ENCODE measurements around the gene ZNF14. TPM values are rescaled to one million over a fixed set of nuclear protein-coding genes. Genes with fewer than 3 reads are reported as not detected.

Gene ZNF14
- total RNA-seq, 1 donor from 2014 or later: 8.5 TPM

Other genes with a start within 250 kb of the ZNF14 start
- gene TSSK6, start 217.6 kb downstream of the ZNF14 start, total RNA-seq: 3.1 and 3.6 TPM in 2 replicates
- gene NDUFA13, start 216.9 kb downstream of the ZNF14 start, total RNA-seq: 359 and 389 TPM in 2 replicates
- 11.7 and 11.8 TPM in 2 replicates for gene YJEFN3, start 204.2 kb downstream of the ZNF14 start, total RNA-seq
- gene CILP2, start 194.8 kb downstream of the ZNF14 start, total RNA-seq: 0.17 and 0.20 TPM in 2 replicates
- 68.2 and 72.1 TPM in 2 replicates for gene PBX4, start 114.4 kb downstream of the ZNF14 start, total RNA-seq
- 62.6 and 66.9 TPM in 2 replicates for gene LPAR2, start 104.9 kb downstream of the ZNF14 start, total RNA-seq
- 115 and 118 TPM in 2 replicates for gene GMIP, start 89.5 kb downstream of the ZNF14 start, total RNA-seq
- gene ATP13A1, start 69.4 kb downstream of the ZNF14 start, total RNA-seq: 105 and 110 TPM in 2 replicates
- 94.2 and 95.2 TPM in 2 replicates for gene ZNF101, start 64.3 kb downstream of the ZNF14 start, total RNA-seq
- gene ZNF506, start 88.6 kb upstream of the ZNF14 start, total RNA-seq: 17.2 and 22.5 TPM in 2 replicates
- 16.5 and 17.6 TPM in 2 replicates for gene ZNF253, start 132.8 kb upstream of the ZNF14 start, total RNA-seq
- 7.3 and 7.4 TPM in 2 replicates for gene ZNF93, start 167.8 kb upstream of the ZNF14 start, total RNA-seq

Data from T-helper 1 cell treated with Interleukin-12 subunit alpha and Interleukin-12 subunit beta and Interleukin-4 antibody, amounts not matched to agents 30 ng/mL and 1 ng/mL, for 36 hours (primary cell).